ENCODE data around the gene GATA5.

GRCh38 chr20:62515280-62515679 is 39.5 kb upstream of the GATA5 start:
- TF ChIP-seq CTCF (IDR thresholded peaks at IDR 0.05) (no peak), POLR2A (IDR thresholded peaks at IDR 0.05) (no peak)
